HG03575 (cell line): ENCODE results near the gene CDC7.
"Not testable (repeated sequence)": the region's sequence is repeated elsewhere in the genome, so short reads cannot be mapped to it uniquely, and the experiment has no call there.

Experiments used
- ATAC-seq: cut with Tn5 transposase; IDR thresholded peaks from one replicate; pipeline ENCODE4 v1.9.1; 2021; ENCODE audit not compliant: unreplicated experiment, insufficient number of reproducible peaks, low FRiP score; ENCODE audit errors: extremely low read depth

The CDC7 gene

DNA sequence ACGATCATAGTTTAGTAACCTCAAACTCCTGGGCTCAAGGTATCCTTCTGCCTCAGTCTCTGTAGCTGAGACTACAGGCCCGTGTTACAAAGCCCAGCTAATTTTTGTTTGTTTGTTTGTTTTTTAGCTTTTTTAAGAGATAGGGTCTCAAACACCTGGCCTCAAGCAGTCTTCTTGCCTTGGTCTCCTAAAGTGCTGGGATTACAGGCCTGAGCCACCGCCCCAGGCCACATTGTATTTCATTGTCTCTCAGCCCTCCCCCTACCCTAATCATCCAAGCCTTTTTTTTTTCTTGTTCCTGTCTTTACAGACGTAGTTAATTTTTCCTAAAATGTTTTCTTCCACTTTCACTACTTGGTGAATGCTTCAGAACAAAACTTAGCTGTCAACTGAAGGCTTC lies 5.4 kb downstream of the CDC7 start:
- ATAC-seq: no peak

- no peak for ATAC-seq
These were observed 6.7 kb downstream of the CDC7 start for GRCh38 chr1:91507328-91507727.

GRCh38 chr1:91510754-91511153 lies 10.1 kb downstream of the CDC7 start:
- ATAC-seq: no peak

DNA sequence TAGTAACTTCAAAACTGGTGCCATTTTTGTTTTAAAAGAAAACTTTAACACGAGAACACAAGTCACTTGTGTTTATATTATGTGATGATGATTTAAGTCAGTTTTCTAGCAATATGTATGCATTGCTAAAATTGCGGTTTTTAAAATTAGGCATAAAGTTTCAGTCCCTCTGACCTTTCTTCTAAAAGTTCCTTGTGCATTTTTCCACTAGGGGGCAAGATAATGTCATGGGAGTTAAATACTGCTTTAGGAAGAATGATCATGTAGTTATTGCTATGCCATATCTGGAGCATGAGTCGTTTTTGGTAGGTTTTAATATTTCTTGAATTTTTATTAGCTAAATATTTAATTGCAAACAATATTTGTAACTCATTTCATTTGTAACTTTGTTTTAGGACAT lies 10.7 kb downstream of the CDC7 start:
- no peak for ATAC-seq

- ATAC-seq: no peak
These were observed 12.5 kb downstream of the CDC7 start for GRCh38 chr1:91513160-91513559.

DNA sequence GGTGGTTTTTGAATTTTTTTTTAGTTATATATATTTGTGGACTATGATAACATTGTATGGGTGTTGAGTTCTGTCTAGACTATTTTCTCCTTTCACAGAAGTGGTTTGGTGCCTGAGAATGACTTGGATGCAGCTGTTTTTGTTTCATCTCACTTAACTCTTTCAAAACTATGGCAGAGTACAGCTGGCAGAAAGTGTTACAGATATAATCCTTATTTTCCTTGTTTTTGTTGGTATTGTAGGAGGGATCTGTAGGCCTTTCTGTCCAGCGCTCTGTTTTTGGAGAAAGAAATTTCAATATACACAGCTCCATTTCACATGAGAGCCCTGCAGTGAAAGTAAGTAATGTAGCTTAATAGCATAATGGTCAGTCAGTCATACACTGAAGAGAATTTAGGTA lies 13.1 kb downstream of the CDC7 start:
- no peak for ATAC-seq

DNA sequence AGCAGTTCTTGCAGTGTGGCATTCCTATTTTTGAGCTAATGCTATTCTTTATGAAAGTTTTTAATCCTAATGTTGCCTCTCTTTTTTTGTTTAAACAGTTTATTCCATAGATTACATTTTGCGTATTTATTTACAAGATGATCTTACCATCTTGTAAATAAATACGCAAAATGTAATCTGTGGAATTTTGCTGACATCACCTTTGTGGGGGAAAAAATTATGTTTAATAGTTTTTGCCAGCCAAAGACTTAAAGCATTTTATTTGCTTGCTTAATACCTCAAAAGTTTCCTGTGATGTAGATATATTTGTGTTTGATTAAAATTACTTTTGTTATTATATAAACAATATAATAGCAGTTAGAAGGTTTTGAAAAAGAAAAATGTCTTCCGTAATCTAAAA lies 15.3 kb downstream of the CDC7 start:
- ATAC-seq: no peak

- ATAC-seq: not testable (repeated sequence)
These were observed 16.0 kb downstream of the CDC7 start for GRCh38 chr1:91516605-91517004.

GRCh38 chr1:91519167-91519566 lies 18.5 kb downstream of the CDC7 start:
- not testable (repeated sequence) for ATAC-seq

DNA sequence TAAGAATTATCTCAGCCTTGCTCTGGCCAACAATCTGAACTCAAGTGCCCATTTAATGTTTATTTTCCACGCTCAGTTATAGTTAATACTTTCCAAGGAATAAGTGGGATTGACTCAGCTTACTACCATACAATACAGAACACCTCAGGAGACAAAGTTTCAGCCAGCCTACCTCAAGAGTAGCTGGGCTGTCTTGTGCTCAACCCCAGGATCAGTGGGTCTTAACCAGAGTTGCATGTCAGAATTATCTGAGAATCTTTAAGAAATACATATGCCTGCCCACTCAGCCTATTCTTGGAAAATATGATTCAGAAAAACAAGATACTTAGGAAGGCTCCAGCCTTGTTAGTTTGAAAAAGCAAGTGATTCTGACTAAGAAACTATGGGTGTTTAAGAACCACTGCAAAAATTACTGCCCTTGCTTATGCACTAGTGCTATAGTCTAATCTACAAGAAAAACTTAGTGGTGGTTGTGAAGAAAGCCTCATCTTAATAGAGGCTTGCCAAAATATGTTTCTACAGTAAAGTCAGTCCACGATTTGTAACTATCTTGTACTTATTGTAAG lies 20.4 kb downstream of the CDC7 start:
- ATAC-seq: no peak

GRCh38 chr1:91523482-91523881 lies 22.8 kb downstream of the CDC7 start:
- peak; percentile 94 for ATAC-seq

DNA sequence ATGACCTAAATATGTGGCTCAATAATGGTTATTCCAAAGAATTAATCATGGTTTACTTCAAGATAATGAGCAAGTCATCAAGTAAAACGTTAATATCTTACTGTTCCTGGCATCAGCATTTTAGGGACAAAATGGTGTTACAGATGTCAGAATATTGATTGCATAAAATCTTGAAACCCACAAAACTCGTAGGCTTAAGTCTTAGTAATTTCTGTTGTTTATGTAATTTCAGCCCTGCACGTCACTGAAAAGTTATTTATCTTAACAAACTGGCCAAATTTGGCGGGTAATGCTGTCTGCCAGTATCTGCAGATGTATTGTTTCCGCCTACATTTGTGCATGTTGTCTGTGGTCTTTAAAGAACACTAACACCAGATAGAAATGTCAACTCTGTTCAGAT lies 25.8 kb downstream of the CDC7 start:
- no peak for ATAC-seq

- no peak for ATAC-seq
These were observed 26.7 kb downstream of the CDC7 start for GRCh38 chr1:91527266-91527765.

DNA sequence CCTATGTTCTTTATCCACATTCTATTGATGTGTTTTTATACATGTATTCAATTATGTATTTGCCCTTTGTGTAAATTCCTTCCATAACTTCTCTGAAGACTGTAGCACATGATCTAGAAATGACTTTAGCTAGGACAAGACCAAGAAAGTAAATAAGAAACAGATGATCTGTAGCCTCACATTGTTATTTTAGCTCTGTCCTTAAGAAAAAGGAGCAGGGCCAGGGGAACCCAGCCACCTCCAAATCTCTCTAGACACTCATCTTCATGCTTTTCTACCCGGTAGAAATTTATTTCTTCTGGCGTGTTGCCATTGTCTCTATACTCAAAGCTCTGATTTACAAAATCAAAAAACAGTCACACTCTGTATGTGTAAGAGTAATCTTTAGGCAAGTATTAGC lies 27.1 kb downstream of the CDC7 start:
- ATAC-seq: no peak

DNA sequence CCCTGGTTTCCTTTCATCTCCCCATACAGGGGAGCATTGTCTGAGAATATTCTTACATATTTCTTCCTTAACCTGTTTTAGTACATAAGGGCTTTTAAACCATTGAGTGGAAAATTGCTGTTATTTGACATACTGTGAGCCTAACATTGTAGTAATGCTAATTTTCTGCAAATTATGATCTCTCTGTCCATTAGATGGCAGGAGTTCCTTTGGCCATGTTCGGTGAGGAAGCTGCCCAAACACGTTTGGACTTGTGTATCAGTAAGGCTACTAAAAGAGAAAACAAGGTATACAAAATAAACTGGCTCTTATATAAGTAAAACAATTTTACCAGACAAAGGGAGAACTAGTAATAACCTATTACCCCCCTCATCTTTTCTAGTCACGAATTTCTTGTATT lies 29.2 kb downstream of the CDC7 start:
- no peak for ATAC-seq

DNA sequence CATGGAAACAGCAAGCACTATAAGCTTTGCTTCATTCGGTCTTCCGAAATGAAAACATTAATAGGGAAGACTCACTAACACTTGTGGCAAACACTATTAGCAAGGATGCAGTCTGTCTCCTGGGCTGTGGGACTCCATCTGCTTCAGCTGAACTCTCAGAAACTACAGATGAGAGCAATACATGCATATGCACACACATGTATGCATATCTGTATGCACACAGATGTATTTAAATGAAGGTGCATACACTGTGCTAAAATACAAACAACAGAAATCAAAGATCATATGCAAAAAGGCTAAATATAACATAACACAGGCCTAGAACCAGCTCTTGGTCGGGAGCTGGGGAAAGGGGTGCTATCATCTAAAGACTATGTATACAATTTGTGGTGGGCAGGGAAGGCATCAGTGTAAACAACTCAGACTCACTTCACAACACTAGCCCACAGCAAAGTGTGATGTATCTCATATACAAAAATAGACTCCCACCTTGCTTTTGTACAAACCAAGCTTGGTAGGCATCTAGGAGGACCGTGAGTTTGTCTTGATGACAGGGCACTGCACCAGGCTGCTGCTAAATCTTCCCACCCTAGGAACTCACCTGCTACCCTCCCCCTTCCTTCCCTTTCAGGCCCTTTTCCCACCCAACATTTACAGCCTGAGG lies 32.8 kb downstream of the CDC7 start:
- no peak for ATAC-seq

DNA sequence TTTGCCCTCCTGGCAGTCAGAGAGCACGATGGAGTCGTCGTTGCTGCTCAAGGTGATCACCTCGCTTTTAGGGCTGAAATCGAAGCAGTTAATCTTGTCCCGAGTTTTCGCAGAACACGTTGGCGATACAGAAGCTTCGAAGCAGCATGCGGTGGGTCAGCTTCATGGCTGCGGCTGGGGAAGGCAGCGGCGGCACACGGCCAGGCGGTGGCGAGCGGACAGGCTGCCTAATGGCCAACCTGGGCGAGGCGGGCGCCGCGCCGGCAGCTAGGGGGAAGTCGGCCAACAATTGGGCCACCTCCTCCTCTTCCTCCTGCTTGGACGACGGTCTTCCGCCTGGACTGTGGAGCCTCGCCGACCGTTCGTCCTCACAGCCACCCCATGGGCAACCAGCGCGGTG lies 34.8 kb downstream of the CDC7 start:
- no peak for ATAC-seq

DNA sequence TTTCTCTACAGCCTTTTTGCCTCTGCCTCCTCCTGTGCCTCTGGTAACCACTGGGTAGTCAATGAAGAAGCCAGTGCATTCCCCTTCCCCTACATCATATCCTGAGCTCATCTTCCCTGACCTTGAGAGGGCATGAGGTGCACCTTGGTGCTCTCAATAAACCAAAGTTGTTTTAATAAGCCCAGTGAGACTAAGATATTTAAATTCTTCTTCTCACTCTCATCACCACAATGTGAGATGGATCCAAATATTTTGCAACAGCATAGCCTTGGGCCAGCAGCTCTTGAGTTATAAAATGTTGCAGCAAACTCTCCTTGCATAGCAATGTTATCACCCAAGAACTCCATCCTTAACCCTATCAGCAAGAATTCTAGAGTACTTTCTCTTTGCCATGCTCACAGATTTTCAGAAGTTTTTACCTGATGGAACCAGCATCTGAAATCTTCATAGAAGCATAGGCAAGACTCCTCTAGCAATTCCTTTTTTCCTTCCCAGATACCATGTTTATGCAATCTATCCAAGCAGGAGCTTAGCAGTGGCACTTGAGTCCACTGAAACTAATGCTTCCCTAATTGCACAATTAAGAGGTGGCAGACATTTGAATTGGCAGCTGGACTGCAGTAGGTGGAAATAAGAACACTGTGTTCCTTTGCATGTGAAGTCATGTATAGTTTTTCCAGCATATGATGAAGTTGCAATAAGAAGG lies 36.8 kb downstream of the CDC7 start:
- ATAC-seq: no peak

- ATAC-seq: no peak
These were observed 37.3 kb downstream of the CDC7 start for GRCh38 chr1:91537987-91538304.

DNA sequence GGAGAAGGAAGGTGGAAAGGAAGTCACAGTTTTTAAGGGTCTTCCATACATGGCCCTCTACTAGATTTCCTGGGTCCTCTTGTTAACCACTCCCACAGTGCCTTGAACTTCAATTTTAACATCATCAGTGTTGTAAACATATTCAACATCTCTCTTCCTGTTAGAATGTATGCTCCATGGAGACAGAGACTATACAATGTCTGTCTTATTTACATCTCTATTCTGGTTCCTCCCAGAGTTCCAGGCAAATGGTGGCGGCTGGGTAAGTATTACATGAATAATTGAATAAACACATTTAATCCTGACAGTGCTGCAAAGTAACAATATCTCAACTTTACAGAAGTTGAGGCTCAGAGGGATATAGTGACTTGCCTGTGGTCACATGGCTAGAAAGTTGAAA lies 40.3 kb downstream of the CDC7 start:
- ATAC-seq: no peak
